ENCODE data around the gene RNF103.

RNF103 gene

GRCh38 chr2:86596118-86596517 is 27.5 kb downstream of the RNF103 start:
- Histone ChIP-seq H3K4me1 (ENCODE audit: control insufficient read depth, insufficient read depth, low read length) (no peaks in the 10 kb centered on the region), H3K9me3 (ENCODE audit: control insufficient read depth, insufficient read depth, low read depth, low read length) (no peaks in the 10 kb centered on the region), H3K27ac (ENCODE audit: extremely low read depth, low read depth, low read length) (no peak overlapping the region), H3K4me3 (ENCODE audit: low read depth, low read length) (no peak overlapping the region), H3K36me3 (ENCODE audit: control insufficient read depth in 2 of 2, insufficient read depth in 1 of 2, low read length in 2 of 2) (no peaks in the 10 kb centered on the region)
- no peak for TF ChIP-seq ZNF76 (tag by site-specific recombination; IDR thresholded peaks at IDR 0.05; ENCODE audit: borderline replicate concordance, low read depth)
- TF ChIP-seq GLIS2 (tag by site-specific recombination; IDR thresholded peaks at IDR 0.05): no peak
- no peak for TF ChIP-seq ZSCAN16 (tag by site-specific recombination; IDR thresholded peaks at IDR 0.05)
- ChIA-PET CTCF (no interaction called here), POLR2A (no interaction called here)

- Histone ChIP-seq H3K4me1 (ENCODE audit: control insufficient read depth, insufficient read depth, low read length) (no peaks in the 10 kb centered on the region), H3K4me3 (ENCODE audit: low read depth, low read length) (no peak overlapping the region), H3K27ac (ENCODE audit: extremely low read depth, low read depth, low read length) (no peak overlapping the region), H3K9me3 (ENCODE audit: control insufficient read depth, insufficient read depth, low read depth, low read length) (no peaks in the 10 kb centered on the region), H3K36me3 (ENCODE audit: control insufficient read depth in 2 of 2, insufficient read depth in 1 of 2, low read length in 2 of 2) (no peaks in the 10 kb centered on the region)
- TF ChIP-seq ZNF626 (tag by site-specific recombination; IDR thresholded peaks at IDR 0.05) (no peak), ZNF37A (tag by site-specific recombination; IDR thresholded peaks at IDR 0.05) (no peak), ZNF645 (tag by site-specific recombination; IDR thresholded peaks at IDR 0.05) (no peak)
- CTCF ChIA-PET: interaction anchor here (0.6 to 1.2 kb wide), 2 partner anchors 17 to 195 kb away, joined by 3 to 4 read pairs; no protein-coding TSS in a partner anchor
- POLR2A ChIA-PET: interaction anchor here (0.8 kb wide), 1 partner anchor 152 kb away, joined by 3 read pairs; the partner anchor contains the start of gene KDM3A
These were observed 30.4 kb downstream of the RNF103 start for GRCh38 chr2:86593266-86593665.

GRCh38 chr2:86592547-86593230 is 31.0 kb downstream of the RNF103 start:
- no peaks in the 10 kb centered on the region for H3K4me1 ChIP-seq (ENCODE audit: control insufficient read depth, insufficient read depth, low read length)
- no peak overlapping the region for H3K4me3 ChIP-seq (ENCODE audit: low read depth, low read length)
- no peaks in the 10 kb centered on the region for H3K36me3 ChIP-seq (ENCODE audit: control insufficient read depth in 2 of 2, insufficient read depth in 1 of 2, low read length in 2 of 2)
- ChIA-PET POLR2A (no interaction called here), CTCF (interaction anchor here (0.6 to 1.2 kb wide), 3 partner anchors 18 to 194 kb away, joined by 3 to 5 read pairs (median 4); no protein-coding TSS in a partner anchor)
- no peaks in the 10 kb centered on the region for H3K9me3 ChIP-seq (ENCODE audit: control insufficient read depth, insufficient read depth, low read depth, low read length)
- TF ChIP-seq ZNF394 (tag by site-specific recombination; IDR thresholded peaks at IDR 0.05; ENCODE audit: borderline replicate concordance): no peak
- no peak for TF ChIP-seq ZNF792 (tag by site-specific recombination; IDR thresholded peaks at IDR 0.05)
- no peak for TF ChIP-seq IKZF3 (tag by site-specific recombination; IDR thresholded peaks at IDR 0.05)
- no peak for TF ChIP-seq MYNN (tag by site-specific recombination; IDR thresholded peaks at IDR 0.05; ENCODE audit: borderline replicate concordance)
- TF ChIP-seq ZNF404 (tag by site-specific recombination; IDR thresholded peaks at IDR 0.05): no peak
- TF ChIP-seq ZBTB26 (tag by site-specific recombination; optimal IDR thresholded peaks at IDR 0.05): no peak
- TF ChIP-seq HOXA7 (CRISPR knock-in tag; IDR thresholded peaks at IDR 0.05; ENCODE audit: borderline replicate concordance): no peak
- no peak for TF ChIP-seq ZEB2 (tag by site-specific recombination; IDR thresholded peaks at IDR 0.05)
- no peak for TF ChIP-seq ZNF473 (tag by site-specific recombination; IDR thresholded peaks at IDR 0.05)
- no peak for TF ChIP-seq ZBTB48 (tag by site-specific recombination; IDR thresholded peaks at IDR 0.05)
- no peak for TF ChIP-seq ZNF302 (tag by site-specific recombination; IDR thresholded peaks at IDR 0.05; ENCODE audit: low read depth)
- TF ChIP-seq ZNF785 (tag by site-specific recombination; IDR thresholded peaks at IDR 0.05): no peak
- TF ChIP-seq ZNF426 (tag by site-specific recombination; IDR thresholded peaks at IDR 0.05): no peak
- no peak for TF ChIP-seq ZNF530 (tag by site-specific recombination; IDR thresholded peaks at IDR 0.05; ENCODE audit: low read depth)
- no peak for TF ChIP-seq ZNF510 (tag by site-specific recombination; IDR thresholded peaks at IDR 0.05; ENCODE audit: insufficient replicate concordance)
- TF ChIP-seq ZNF701 (tag by site-specific recombination; IDR thresholded peaks at IDR 0.05): no peak
- H3K27ac ChIP-seq (ENCODE audit: extremely low read depth, low read depth, low read length): no peak overlapping the region

Data from HEK293 (cell line).